DND-41 (cell line): ENCODE measurements around the gene TM7SF3.

ENCODE experiments used
- ATAC-seq: fragments of 200-7000 bp; cut with Tn5 transposase; 3 replicates; pipeline ENCODE4 v1.9.1; 2021; ENCODE audit warnings: low read depth; ENCODE audit not compliant: insufficient read depth
- DNase-seq: peaks from one replicate; pipeline ENCODE4 v3.0.0-alpha.2; 2020
- H2AFZ ChIP-seq: 2 replicates; pipeline ENCODE4 v1.6.0; 2012; ENCODE audit warnings: low read depth, low read length
- H3K27ac ChIP-seq: 2 replicates; pipeline ENCODE4 v1.5.1; 2012; ENCODE audit warnings: low read length, inconsistent platforms
- H3K27me3 ChIP-seq: fragments of 200-600 bp; sonication (generic); 2 replicates; pipeline ENCODE4 v1.6.0; 2012; ENCODE audit warnings: low read length, mild to moderate bottlenecking, inconsistent platforms; ENCODE audit not compliant: insufficient read depth, poor library complexity
- H3K36me3 ChIP-seq: 2 replicates; pipeline ENCODE4 v1.5.1; 2012; ENCODE audit warnings: low read length, inconsistent platforms; ENCODE audit not compliant: insufficient read depth
- H3K4me1 ChIP-seq: 2 replicates; pipeline ENCODE4 v1.5.1; 2012; ENCODE audit warnings: mild to moderate bottlenecking, low read length; ENCODE audit not compliant: insufficient read depth
- H3K4me2 ChIP-seq: 2 replicates; pipeline ENCODE4 v1.6.0; 2012; ENCODE audit warnings: mild to moderate bottlenecking, moderate library complexity, low read length, inconsistent platforms; ENCODE audit not compliant: insufficient read depth
- H3K4me3 ChIP-seq, 2 experiments: fragments of 200-600 bp in 1 of 2; shearing (Covaris generic) in 1 of 2; 2 replicates each; pipeline ENCODE4 v1.5.1; 2012 to 2016; ENCODE audit warnings: inconsistent platforms in 2 of 2, low read length in 2 of 2, mild to moderate bottlenecking in 2 of 2, low read depth in 1 of 2, moderate library complexity in 1 of 2
- H3K79me2 ChIP-seq: 2 replicates; pipeline ENCODE4 v1.6.0; 2012; ENCODE audit warnings: low read length, inconsistent platforms; ENCODE audit not compliant: insufficient read depth
- H3K9ac ChIP-seq: 2 replicates; pipeline ENCODE4 v1.6.0; 2012; ENCODE audit warnings: low read depth, mild to moderate bottlenecking, inconsistent platforms, low read length, moderate library complexity
- H3K9me3 ChIP-seq: 2 replicates; pipeline ENCODE4 v1.5.1; 2012; ENCODE audit warnings: low read length, moderate library complexity, mild to moderate bottlenecking, inconsistent platforms; ENCODE audit not compliant: insufficient read depth, severe bottlenecking
- H4K20me1 ChIP-seq: 2 replicates; pipeline ENCODE4 v1.6.0; 2012; ENCODE audit warnings: low read length; ENCODE audit not compliant: insufficient read depth
- EZH2 ChIP-seq: IDR thresholded peaks from 3 replicates; pipeline ENCODE4 v1.6.1; 2012; ENCODE audit warnings: borderline replicate concordance, low read depth, mild to moderate bottlenecking, moderate library complexity, low read length, inconsistent platforms; ENCODE audit not compliant: severe bottlenecking
- TF ChIP-seq, protein P1 (sequence below): IDR thresholded peaks from 2 replicates; pipeline ENCODE4 v1.5.1; 2012; ENCODE audit warnings: borderline replicate concordance, low read length, moderate library complexity, mild to moderate bottlenecking; ENCODE audit not compliant: poor library complexity, severe bottlenecking; ENCODE audit errors: extremely low read depth

Gene TM7SF3

DNA sequence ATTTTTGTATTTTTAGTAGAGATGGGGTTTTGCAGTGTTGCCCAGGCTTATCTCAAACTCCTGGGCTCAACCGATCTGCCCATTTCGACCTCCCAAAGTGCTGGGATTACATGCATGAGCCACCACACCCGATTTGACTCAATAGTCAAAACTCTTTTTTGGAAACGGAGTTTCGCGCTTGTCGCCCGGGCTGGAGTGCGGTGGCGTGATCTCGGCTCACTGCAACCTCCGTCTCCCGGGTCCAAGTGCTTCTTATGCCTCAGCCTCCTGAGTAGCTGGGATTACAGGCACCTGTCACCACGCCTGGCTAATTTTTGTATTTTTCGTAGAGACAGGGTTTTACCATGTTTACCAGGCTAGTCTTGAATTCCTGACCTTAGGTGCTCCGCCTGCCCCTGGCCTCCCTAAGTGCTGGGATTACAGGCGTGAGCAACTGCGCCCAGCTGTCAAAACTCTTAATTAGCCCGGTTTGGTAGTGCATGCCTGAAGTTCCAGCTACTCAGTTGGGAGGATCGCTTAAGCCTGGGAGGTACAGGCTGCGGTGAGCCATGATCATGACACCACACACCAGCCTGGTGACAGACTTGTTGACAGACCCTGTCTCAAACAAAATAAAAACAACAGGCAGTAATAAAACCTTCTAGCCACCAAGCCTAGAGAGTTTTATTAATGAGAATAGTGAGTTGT, 20.6 kb upstream of the TM7SF3 start:
- TF ChIP-seq, protein P1, sequence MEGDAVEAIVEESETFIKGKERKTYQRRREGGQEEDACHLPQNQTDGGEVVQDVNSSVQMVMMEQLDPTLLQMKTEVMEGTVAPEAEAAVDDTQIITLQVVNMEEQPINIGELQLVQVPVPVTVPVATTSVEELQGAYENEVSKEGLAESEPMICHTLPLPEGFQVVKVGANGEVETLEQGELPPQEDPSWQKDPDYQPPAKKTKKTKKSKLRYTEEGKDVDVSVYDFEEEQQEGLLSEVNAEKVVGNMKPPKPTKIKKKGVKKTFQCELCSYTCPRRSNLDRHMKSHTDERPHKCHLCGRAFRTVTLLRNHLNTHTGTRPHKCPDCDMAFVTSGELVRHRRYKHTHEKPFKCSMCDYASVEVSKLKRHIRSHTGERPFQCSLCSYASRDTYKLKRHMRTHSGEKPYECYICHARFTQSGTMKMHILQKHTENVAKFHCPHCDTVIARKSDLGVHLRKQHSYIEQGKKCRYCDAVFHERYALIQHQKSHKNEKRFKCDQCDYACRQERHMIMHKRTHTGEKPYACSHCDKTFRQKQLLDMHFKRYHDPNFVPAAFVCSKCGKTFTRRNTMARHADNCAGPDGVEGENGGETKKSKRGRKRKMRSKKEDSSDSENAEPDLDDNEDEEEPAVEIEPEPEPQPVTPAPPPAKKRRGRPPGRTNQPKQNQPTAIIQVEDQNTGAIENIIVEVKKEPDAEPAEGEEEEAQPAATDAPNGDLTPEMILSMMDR, result no peak
- TF ChIP-seq EZH2, result no peak
- no peak for ATAC-seq
- Histone ChIP-seq H3K9me3 (no peaks in the 10 kb centered on the region), H4K20me1 (no peaks in the 10 kb centered on the region), H3K4me1 (no peaks in the 10 kb centered on the region), H3K79me2 (no peaks in the 10 kb centered on the region), H3K36me3 (peaks cover 46% of the 10 kb centered on the region), H3K4me2 (no peak overlapping the region), H3K27me3 (no peaks in the 10 kb centered on the region), H3K27ac (no peak overlapping the region), H3K9ac (no peak overlapping the region), H2AFZ (no peak overlapping the region), H3K4me3 (no peak overlapping the region)
- DNase-seq, result no peak

DNA sequence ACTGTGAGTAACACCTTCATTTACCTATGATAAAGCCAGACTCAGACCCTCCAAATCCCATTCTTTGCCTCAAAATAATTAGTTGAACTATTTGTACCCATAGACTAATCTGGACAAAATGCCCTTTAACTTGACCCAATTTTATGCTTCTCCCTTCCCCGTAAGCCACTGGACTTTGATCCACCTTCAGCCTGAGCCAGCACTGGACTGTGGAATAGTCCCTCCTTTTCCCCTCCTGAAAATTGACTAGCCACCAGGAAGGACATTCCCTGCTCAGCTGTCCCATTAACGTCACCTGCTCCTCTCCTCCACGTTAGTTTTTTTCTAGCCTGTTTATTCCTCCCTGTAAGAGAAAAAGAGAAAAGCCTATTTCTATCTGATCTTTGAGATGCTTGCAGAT, 18.5 kb upstream of the TM7SF3 start:
- H3K9me3 ChIP-seq, result no peaks in the 10 kb centered on the region
- no peak overlapping the region for H2AFZ ChIP-seq
- no peaks in the 10 kb centered on the region for H3K4me1 ChIP-seq
- H3K4me3 ChIP-seq, result no peak overlapping the region
- ATAC-seq, result no peak
- no peak overlapping the region for H3K27ac ChIP-seq
- H3K36me3 ChIP-seq, result peaks cover 64% of the 10 kb centered on the region
- no peaks in the 10 kb centered on the region for H4K20me1 ChIP-seq
- H3K27me3 ChIP-seq, result no peaks in the 10 kb centered on the region
- no peaks in the 10 kb centered on the region for H3K79me2 ChIP-seq
- H3K9ac ChIP-seq, result no peak overlapping the region
- H3K4me2 ChIP-seq, result no peak overlapping the region
- DNase-seq, result no peak
- TF ChIP-seq, protein P1, result no peak
- TF ChIP-seq EZH2, result no peak

DNA sequence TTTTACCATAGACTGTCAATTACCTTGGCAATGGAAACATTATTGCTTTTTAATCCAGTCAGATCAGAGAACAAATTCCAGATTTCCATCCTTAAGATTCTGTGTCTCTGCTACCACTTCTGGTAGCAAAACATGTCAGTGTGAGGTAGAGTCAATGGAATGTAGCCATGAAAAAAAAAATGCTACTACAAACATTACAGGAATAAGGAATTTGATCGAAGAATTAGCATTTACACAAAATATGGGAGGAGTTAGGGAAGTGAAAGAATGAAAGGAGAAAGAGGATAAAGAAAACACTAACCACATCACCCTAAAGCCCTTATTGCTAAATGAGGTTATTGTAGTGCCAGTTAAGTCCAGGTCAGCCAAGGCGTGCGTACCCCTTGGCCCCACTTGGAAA, 17.3 kb upstream of the TM7SF3 start:
- no peak for DNase-seq
- H4K20me1 ChIP-seq, result no peaks in the 10 kb centered on the region
- H3K9ac ChIP-seq, result no peak overlapping the region
- H3K4me2 ChIP-seq, result no peak overlapping the region
- TF ChIP-seq, protein P1, result no peak
- no peak for TF ChIP-seq EZH2
- no peak overlapping the region for H3K27ac ChIP-seq
- H3K79me2 ChIP-seq, result peaks cover 3% of the 10 kb centered on the region; the same call in 1 of the 2 replicates
- no peak overlapping the region for H2AFZ ChIP-seq
- no peaks in the 10 kb centered on the region for H3K27me3 ChIP-seq
- ATAC-seq, result no peak
- H3K9me3 ChIP-seq, result no peaks in the 10 kb centered on the region
- H3K4me1 ChIP-seq, result no peaks in the 10 kb centered on the region
- no peak overlapping the region for H3K4me3 ChIP-seq
- H3K36me3 ChIP-seq, result peaks cover 70% of the 10 kb centered on the region
